WI38 (cell line): ENCODE data around the gene NCKAP5L.
"Not testable (repeated sequence)": the region's sequence is repeated elsewhere in the genome, so short reads cannot be mapped to it uniquely, and the experiment has no call there.

ENCODE experiments used
- H3K4me3 ChIP-seq: 2 replicates; pipeline ENCODE4 v1.5.1; 2011; ENCODE audit warnings: low read depth, mild to moderate bottlenecking, control low read depth, low read length
- TF ChIP-seq, protein P1 (sequence below): IDR thresholded peaks from 2 replicates; pipeline ENCODE4 v1.5.1; 2012; ENCODE audit warnings: low read depth, mild to moderate bottlenecking, control low read depth, low read length

Gene NCKAP5L

DNA sequence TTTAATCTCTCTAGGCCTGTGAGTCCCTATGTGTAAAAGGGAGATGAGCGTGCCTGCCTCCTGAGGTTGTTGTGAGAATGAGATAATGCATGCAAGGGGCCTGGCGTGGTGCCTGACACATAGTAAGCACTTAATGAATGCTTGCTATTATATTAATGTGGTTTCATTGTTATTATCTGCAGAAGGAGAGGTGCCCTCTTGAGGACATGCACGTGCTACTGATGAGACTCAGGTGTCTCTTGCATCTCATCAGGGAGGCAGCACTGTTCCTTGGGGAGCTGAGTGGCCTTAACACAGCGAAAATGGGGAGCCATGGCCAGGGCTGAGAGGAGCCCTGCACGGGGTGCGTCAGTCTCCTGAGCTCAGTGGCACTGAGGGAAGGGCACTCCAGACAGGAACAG is 44.6 kb upstream of the NCKAP5L start:
- TF ChIP-seq, protein P1, sequence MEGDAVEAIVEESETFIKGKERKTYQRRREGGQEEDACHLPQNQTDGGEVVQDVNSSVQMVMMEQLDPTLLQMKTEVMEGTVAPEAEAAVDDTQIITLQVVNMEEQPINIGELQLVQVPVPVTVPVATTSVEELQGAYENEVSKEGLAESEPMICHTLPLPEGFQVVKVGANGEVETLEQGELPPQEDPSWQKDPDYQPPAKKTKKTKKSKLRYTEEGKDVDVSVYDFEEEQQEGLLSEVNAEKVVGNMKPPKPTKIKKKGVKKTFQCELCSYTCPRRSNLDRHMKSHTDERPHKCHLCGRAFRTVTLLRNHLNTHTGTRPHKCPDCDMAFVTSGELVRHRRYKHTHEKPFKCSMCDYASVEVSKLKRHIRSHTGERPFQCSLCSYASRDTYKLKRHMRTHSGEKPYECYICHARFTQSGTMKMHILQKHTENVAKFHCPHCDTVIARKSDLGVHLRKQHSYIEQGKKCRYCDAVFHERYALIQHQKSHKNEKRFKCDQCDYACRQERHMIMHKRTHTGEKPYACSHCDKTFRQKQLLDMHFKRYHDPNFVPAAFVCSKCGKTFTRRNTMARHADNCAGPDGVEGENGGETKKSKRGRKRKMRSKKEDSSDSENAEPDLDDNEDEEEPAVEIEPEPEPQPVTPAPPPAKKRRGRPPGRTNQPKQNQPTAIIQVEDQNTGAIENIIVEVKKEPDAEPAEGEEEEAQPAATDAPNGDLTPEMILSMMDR: no peak
- H3K4me3 ChIP-seq: no peak overlapping the region

DNA sequence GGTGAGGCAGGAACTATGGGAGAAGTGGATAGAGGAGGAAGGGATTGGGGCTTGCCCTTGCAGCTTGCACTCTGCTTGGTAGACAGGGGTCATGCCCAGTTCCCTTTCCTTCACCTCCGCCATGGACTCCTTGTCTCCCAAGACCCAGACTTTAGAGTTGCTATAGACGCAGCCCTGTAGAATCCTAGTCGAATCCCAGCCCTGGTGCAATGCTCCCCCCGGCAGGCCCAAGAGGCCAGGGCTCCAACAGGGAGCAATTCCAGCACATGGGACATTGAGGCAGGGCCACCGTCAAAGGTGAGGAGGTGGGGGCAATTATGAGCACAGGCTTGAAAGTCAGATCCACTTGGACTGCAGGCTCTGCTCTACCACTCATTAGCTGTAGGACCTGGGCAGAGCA is 44.2 kb upstream of the NCKAP5L start:
- TF ChIP-seq, protein P1: no peak
- H3K4me3 ChIP-seq: no peak overlapping the region

DNA sequence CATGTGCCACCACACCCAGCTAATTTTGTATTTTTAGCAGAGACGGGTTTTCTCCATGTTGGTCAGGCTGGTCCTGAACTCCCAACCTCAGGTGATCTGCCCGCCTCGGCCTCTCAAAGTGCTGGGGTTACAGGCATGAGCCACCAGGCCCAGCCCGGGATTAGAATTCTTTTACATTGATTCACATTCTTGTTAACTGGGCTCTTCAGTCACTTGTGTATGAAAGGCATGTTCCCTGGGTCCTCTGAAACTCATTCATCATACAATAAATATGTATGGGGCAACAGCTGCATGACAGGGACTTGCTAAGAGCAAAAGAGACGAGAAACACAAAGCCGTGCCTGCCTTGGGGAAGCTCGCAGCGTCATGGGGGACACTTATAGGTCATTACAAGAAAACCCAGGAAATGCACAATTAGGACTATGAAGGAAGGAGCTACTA is 43.6 kb upstream of the NCKAP5L start:
- not testable (repeated sequence) for H3K4me3 ChIP-seq

DNA sequence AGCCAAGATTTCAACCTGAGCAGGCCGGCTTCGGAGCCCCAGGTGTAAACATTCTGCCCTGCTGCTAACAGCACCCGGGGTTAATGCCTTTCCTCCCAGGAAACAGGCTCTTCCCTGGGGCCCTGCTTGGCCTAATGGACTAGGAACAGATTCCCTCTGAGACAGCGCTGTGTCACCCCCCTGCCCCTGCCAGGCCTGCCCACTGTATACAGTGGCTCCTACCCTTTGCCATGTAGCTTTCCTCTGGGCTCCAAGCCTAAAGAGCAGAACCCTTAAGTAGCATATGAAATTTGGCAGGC is 43.0 kb upstream of the NCKAP5L start:
- TF ChIP-seq, protein P1: no peak

DNA sequence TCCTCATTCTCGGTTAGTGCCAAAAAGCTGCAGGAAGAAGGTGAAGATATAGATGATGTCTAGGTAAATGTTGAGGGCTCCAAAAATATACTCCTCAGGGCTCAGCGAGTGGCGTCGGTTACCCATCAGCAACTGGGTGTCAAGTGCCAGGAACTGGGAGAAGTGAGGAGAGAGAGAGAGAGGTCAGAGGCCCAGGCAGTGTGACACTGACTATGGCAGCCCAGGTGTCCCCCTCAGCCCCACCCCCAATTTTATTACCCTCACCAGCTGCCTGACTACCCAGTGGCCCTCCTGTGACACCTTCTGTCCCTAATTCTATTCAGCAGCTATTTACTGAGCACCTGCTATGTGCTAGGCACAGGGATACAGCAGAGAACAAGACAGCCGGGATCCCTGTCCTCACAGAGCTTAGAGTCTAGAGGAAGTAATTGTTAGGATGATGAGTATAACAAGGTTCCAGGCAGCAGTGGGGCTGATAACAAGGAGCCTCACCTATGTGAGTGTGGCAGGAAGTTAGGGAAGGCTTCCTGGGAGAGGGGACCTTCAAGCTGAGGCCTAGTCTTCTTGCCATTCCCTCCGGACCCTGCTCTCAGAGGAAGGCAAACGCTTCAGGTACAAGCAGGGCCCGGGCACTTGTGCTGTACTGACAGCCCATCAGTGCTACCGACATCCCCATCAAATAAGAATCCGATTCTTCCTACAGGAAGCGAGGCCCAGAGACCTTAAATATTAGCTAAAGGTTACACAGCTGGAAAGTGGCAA is 42.5 kb upstream of the NCKAP5L start:
- TF ChIP-seq, protein P1: no peak
- H3K4me3 ChIP-seq: no peak overlapping the region

More for the DNA sequence above, 43.0 kb upstream of the NCKAP5L start:
- H3K4me3 ChIP-seq: no peak overlapping the region

DNA sequence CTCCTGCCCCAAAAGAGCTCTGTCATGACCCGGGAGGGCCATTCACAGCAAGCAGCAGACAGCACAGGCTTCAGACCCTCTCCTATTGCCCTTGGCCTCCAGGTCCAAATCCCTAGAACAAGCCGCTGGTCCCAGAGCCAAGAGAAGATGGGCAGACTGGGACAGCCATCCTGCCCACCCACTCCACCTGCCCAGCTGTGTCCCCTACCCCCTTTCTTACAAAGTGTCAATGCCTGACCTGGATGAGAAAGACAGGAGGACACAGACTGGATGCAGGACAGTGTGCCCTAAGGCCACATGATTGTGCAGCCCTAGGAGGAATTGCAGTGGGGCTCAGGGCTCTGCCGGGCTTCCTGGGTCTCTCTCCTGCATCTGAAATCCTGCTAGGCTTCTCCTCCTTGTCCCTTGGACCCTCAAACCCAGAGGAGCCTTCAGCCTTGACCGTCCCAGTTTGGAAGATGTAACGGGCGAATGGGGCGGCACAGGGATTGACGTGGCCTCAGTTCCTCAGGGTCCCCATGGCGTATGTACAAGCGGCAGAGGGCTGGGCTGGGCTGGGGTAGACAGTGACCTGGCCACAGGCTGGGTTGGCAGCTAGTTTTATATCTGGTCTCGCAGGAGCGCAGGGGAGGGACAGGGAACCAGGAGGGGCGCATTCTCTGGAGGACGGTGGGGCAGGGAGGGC is 41.7 kb upstream of the NCKAP5L start:
- TF ChIP-seq, protein P1: no peak
- H3K4me3 ChIP-seq: no peak overlapping the region

DNA sequence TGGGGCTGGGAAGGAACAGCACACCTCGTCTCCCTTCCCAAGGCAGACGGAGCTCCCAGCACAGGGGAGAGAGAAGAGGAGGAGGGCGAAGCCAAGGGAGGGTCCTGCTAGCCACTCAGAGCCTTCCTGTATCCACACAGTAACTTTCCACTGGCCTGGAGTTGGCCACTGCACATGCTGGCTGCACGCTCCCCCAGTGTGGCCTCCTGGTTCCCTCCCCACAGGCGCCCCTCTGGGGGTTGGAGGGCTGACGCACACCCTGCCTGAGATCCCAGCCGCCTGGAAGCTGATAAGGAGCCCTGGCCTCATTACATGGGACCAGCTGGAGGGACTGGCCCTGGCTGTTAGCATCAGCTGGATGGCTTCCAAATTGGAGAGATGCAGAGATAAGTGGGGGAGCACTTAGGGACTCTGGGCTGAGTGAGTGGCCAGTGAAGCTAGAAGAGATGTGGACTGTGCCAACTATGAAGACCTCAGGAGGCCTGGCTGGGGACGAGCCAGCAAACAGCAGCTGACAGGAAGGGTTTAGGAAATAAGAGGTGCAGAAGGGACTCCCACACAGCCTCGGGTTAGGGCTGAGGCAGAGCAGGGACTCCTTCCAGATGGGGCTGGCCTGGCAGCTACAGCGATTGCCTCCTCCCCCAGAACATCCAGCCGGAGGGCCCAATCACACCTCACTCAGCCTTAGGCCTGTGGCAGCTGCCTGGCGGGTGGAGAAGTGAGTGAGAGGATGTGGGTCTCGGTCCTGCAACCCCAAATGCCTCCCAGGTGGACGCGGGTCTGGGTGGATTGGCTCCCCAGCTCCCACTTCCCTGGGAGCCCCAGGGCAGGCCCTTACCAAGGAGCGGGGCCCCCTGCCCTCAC is 41.0 kb upstream of the NCKAP5L start:
- H3K4me3 ChIP-seq: no peak overlapping the region
- TF ChIP-seq, protein P1: no peak
